Measurements from ENCODE around the gene TRPV5. TPM values are rescaled to one million over a fixed set of nuclear protein-coding genes. Genes with fewer than 3 reads are reported as not detected.

The TRPV5 gene
- total RNA-seq, 2 donors from 2014 or later = not detected

- intact Hi-C loops (cut with DNase I) = no loop called here
- no peaks in the 10 kb centered on the region for H3K36me3 ChIP-seq (replicated peaks in 1 of 2; ENCODE audit: insufficient read depth in 1 of 2, low read depth in 2 of 2)
- no peak for TF ChIP-seq POLR2A (IDR thresholded peaks at IDR 0.05)
- TF ChIP-seq, protein P1, sequence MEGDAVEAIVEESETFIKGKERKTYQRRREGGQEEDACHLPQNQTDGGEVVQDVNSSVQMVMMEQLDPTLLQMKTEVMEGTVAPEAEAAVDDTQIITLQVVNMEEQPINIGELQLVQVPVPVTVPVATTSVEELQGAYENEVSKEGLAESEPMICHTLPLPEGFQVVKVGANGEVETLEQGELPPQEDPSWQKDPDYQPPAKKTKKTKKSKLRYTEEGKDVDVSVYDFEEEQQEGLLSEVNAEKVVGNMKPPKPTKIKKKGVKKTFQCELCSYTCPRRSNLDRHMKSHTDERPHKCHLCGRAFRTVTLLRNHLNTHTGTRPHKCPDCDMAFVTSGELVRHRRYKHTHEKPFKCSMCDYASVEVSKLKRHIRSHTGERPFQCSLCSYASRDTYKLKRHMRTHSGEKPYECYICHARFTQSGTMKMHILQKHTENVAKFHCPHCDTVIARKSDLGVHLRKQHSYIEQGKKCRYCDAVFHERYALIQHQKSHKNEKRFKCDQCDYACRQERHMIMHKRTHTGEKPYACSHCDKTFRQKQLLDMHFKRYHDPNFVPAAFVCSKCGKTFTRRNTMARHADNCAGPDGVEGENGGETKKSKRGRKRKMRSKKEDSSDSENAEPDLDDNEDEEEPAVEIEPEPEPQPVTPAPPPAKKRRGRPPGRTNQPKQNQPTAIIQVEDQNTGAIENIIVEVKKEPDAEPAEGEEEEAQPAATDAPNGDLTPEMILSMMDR (IDR thresholded peaks at IDR 0.05) = no peak
- ATAC-seq (no peak), DNase-seq (no peak)
- 61 to 62% methylated on average over 2 of the region's 2 CpGs for WGBS, 2 donors
- H3K27ac ChIP-seq = no peak overlapping the region
- H3K4me3 ChIP-seq = no peak overlapping the region
- no peaks in the 10 kb centered on the region for H3K4me1 ChIP-seq
- H3K27me3 ChIP-seq = no peaks in the 10 kb centered on the region
- H3K9me3 ChIP-seq = no peaks in the 10 kb centered on the region
Measured at GRCh38 chr7:142869434-142869833, 64.1 kb downstream of the TRPV5 start.

DNA sequence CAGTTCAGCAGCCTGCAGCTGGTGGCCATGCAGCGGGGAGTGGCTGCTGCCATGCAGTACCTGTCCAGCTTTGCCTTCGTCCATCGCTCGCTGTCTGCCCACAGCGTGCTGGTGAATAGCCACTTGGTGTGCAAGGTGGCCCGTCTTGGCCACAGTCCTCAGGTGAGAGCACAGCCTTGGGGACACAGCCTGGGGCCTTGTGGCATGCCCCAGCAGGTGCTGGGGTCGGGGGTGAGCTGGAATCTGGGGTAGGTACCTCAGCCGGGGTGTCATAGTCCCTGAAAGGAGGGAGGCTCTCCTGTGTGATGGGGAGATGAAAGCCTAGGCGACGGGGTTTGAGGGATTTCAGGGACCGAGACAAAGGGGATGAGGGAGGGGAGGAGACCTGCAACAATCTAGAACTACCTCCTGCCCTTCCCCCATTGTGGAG lies 64.5 kb downstream of the TRPV5 start:
- 79 to 81% methylated on average over 8 to 11 of the region's 11 CpGs for WGBS, 2 donors
- Histone ChIP-seq H3K27me3 (no peaks in the 10 kb centered on the region), H3K4me1 (no peaks in the 10 kb centered on the region), H3K27ac (no peak overlapping the region), H3K9me3 (no peaks in the 10 kb centered on the region), H3K36me3 (replicated peaks in 1 of 2; ENCODE audit: insufficient read depth in 1 of 2, low read depth in 2 of 2) (no peaks in the 10 kb centered on the region), H3K4me3 (no peak overlapping the region)
- TF ChIP-seq, protein P1 (IDR thresholded peaks at IDR 0.05) = no peak
- no peak for TF ChIP-seq POLR2A (IDR thresholded peaks at IDR 0.05)
- ATAC-seq (no peak), DNase-seq (no peak)
- intact Hi-C loops (cut with DNase I) = no loop called here

- DNase-seq (no peak), ATAC-seq (no peak)
- no peak for TF ChIP-seq POLR2A (IDR thresholded peaks at IDR 0.05)
- TF ChIP-seq, protein P1 (IDR thresholded peaks at IDR 0.05) = no peak
- no peaks in the 10 kb centered on the region for H3K27me3 ChIP-seq
- no peaks in the 10 kb centered on the region for H3K9me3 ChIP-seq
- WGBS, 2 donors = 61 to 63% methylated on average over 21 to 27 of the region's 31 CpGs
- H3K27ac ChIP-seq = no peak overlapping the region
- no peak overlapping the region for H3K4me3 ChIP-seq
- no peaks in the 10 kb centered on the region for H3K36me3 ChIP-seq (replicated peaks in 1 of 2; ENCODE audit: insufficient read depth in 1 of 2, low read depth in 2 of 2)
- intact Hi-C loops (cut with DNase I) = no loop called here
- H3K4me1 ChIP-seq = no peaks in the 10 kb centered on the region
Measured at GRCh38 chr7:142868188-142868985, 65.2 kb downstream of the TRPV5 start.

- intact Hi-C loops (cut with DNase I) = no loop called here
- TF ChIP-seq, protein P1 (IDR thresholded peaks at IDR 0.05) = no peak
- no peak for TF ChIP-seq POLR2A (IDR thresholded peaks at IDR 0.05)
Measured at GRCh38 chr7:142867398-142868187, 66.0 kb downstream of the TRPV5 start.

More at GRCh38 chr7:142867398-142868187, 66.0 kb downstream of the TRPV5 start:
- ATAC-seq (no peak), DNase-seq (no peak)
- H3K27me3 ChIP-seq = no peaks in the 10 kb centered on the region
- no peaks in the 10 kb centered on the region for H3K9me3 ChIP-seq
- WGBS, 2 donors = 66 to 76% methylated on average over 13 to 18 of the region's 18 CpGs
- no peak overlapping the region for H3K27ac ChIP-seq
- no peaks in the 10 kb centered on the region for H3K36me3 ChIP-seq (replicated peaks in 1 of 2; ENCODE audit: insufficient read depth in 1 of 2, low read depth in 2 of 2)
- H3K4me1 ChIP-seq = no peaks in the 10 kb centered on the region
- no peak overlapping the region for H3K4me3 ChIP-seq

All from body of pancreas (tissue), 4 donors.